ENCODE measurements around the gene ELSPBP1. TPM values are rescaled to one million over a fixed set of nuclear protein-coding genes. Genes with fewer than 3 reads are reported as not detected.
"Not testable (repeated sequence)": the region's sequence is repeated elsewhere in the genome, so short reads cannot be mapped to it uniquely, and the experiment has no call there.

ELSPBP1 gene
- total RNA-seq, 1 experiment from 2014 or later, result not detected

- DNase-seq, result no peak
- H3K4me1 Mint-ChIP-seq (ENCODE audit: low read depth, unreplicated experiment), result no peaks in the 10 kb centered on the region
- TF ChIP-seq, protein P1, sequence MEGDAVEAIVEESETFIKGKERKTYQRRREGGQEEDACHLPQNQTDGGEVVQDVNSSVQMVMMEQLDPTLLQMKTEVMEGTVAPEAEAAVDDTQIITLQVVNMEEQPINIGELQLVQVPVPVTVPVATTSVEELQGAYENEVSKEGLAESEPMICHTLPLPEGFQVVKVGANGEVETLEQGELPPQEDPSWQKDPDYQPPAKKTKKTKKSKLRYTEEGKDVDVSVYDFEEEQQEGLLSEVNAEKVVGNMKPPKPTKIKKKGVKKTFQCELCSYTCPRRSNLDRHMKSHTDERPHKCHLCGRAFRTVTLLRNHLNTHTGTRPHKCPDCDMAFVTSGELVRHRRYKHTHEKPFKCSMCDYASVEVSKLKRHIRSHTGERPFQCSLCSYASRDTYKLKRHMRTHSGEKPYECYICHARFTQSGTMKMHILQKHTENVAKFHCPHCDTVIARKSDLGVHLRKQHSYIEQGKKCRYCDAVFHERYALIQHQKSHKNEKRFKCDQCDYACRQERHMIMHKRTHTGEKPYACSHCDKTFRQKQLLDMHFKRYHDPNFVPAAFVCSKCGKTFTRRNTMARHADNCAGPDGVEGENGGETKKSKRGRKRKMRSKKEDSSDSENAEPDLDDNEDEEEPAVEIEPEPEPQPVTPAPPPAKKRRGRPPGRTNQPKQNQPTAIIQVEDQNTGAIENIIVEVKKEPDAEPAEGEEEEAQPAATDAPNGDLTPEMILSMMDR (IDR thresholded peaks at IDR 0.05; ENCODE audit: unreplicated experiment), result no peak
- no peak overlapping the region for H3K27ac Mint-ChIP-seq (ENCODE audit: unreplicated experiment)
- H3K27me3 Mint-ChIP-seq (ENCODE audit: unreplicated experiment), result peaks cover 73% of the 10 kb centered on the region
- no TSS peak for BruUV-seq (replicated peaks)
- intact Hi-C loops (cut with micrococcal nuclease; ENCODE audit: unreplicated experiment), result no loop called here
- no peaks in the 10 kb centered on the region for H3K9me3 Mint-ChIP-seq (ENCODE audit: low read depth, unreplicated experiment)
- H3K36me3 Mint-ChIP-seq (ENCODE audit: insufficient read depth, unreplicated experiment), result no peaks in the 10 kb centered on the region
- CTCF ChIA-PET, result interaction anchor here (0.6 kb wide), 1 partner anchor 514 kb away, joined by 3 read pairs; no protein-coding TSS in a partner anchor
- no peak overlapping the region for H3K4me3 Mint-ChIP-seq (ENCODE audit: low read depth, unreplicated experiment)
Observed at GRCh38 chr19:48061401-48062344, 67.2 kb downstream of the ELSPBP1 start.

DNA sequence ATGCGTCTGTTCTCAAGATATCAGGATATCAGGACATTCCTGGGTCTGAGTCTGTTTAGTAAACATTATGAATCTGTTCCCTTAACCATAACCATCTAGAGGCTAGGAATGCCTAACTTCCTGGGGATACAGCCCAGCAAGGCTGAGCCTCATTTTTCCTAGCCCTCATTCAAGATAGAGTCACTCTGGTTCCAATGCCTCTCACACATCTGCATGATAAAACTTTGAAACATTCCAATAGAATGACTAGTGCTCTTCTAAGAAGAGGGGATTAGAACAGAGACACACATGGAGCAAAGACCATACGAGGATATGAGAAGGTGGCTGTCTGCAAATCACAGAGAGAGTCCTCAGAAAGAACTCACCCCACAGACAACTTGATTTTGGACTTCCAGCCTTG is 70.1 kb downstream of the ELSPBP1 start:
- H3K27me3 Mint-ChIP-seq (ENCODE audit: unreplicated experiment), result peaks cover 77% of the 10 kb centered on the region
- TF ChIP-seq, protein P1 (IDR thresholded peaks at IDR 0.05; ENCODE audit: unreplicated experiment), result no peak
- H3K27ac Mint-ChIP-seq (ENCODE audit: unreplicated experiment), result no peak overlapping the region
- intact Hi-C loops (cut with micrococcal nuclease; ENCODE audit: unreplicated experiment), result no loop called here
- BruUV-seq (replicated peaks), result no TSS peak
- no peak overlapping the region for H3K4me3 Mint-ChIP-seq (ENCODE audit: low read depth, unreplicated experiment)
- H3K4me1 Mint-ChIP-seq (ENCODE audit: low read depth, unreplicated experiment), result no peaks in the 10 kb centered on the region
- CTCF ChIA-PET, result no interaction called here
- H3K9me3 Mint-ChIP-seq (ENCODE audit: low read depth, unreplicated experiment), result no peaks in the 10 kb centered on the region
- DNase-seq, result no peak
- H3K36me3 Mint-ChIP-seq (ENCODE audit: insufficient read depth, unreplicated experiment), result no peaks in the 10 kb centered on the region

DNA sequence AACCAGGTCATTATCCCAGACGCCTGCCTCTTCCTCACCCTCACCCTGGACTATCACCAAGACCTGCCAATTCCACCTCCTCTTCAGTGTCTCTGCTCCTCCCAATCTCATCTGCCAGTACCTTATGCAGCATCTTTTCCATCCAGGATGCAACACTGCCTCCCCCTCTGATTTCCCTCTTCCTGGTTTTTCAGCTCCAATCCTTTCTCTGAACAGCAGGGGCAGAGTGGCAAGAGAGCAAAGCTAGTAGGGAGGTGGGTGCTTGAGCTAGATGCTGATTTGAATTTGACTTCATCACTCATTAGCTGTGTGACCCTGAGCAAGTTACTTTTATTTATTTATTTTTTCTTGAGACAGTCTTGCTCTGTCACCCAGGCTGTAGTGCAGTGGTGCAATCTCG is 75.0 kb downstream of the ELSPBP1 start:
- Mint-ChIP-seq H3K27ac (ENCODE audit: unreplicated experiment) (no peak overlapping the region), H3K4me3 (ENCODE audit: low read depth, unreplicated experiment) (no peak overlapping the region), H3K36me3 (ENCODE audit: insufficient read depth, unreplicated experiment) (no peaks in the 10 kb centered on the region), H3K4me1 (ENCODE audit: low read depth, unreplicated experiment) (no peaks in the 10 kb centered on the region), H3K9me3 (ENCODE audit: low read depth, unreplicated experiment) (no peaks in the 10 kb centered on the region), H3K27me3 (ENCODE audit: unreplicated experiment) (peaks cover 64% of the 10 kb centered on the region)
- intact Hi-C loops (cut with micrococcal nuclease; ENCODE audit: unreplicated experiment), result no loop called here
- BruUV-seq (replicated peaks), result no TSS peak
- no peak for DNase-seq
- TF ChIP-seq, protein P1 (IDR thresholded peaks at IDR 0.05; ENCODE audit: unreplicated experiment), result no peak
- CTCF ChIA-PET, result no interaction called here

DNA sequence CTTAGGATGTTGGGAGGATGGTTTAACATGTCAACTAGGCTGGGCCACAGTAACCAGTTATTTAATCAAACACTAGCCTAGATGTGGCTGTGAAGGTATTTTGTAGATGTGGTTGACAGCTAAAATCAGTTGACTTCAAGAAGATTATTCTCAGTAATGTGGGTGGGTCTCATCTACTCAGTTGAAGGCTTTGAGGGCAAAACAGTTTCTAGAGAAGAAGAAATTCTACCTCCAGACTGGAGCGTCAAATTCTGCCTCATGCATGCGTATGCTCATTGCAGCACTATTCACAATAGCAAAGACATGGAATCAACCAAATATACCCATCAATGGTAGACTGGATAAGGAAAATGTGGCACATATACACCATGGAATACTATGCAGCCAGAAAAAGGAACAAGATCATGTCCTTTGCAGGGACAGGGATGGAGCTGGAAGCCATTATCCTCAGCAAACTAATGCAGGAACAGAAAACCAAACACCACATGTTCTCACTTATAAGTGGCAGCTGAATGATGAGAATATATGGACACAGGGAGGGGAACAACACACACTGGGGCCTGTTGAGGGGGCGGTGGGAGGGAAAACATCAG is 75.8 kb downstream of the ELSPBP1 start:
- H3K36me3 Mint-ChIP-seq (ENCODE audit: insufficient read depth, unreplicated experiment); H3K27ac Mint-ChIP-seq (ENCODE audit: unreplicated experiment); H3K9me3 Mint-ChIP-seq (ENCODE audit: low read depth, unreplicated experiment); DNase-seq; H3K4me1 Mint-ChIP-seq (ENCODE audit: low read depth, unreplicated experiment); H3K4me3 Mint-ChIP-seq (ENCODE audit: low read depth, unreplicated experiment); intact Hi-C loops (cut with micrococcal nuclease; ENCODE audit: unreplicated experiment); BruUV-seq (replicated peaks): not testable (repeated sequence)
- peaks cover 64% of the 10 kb centered on the region for H3K27me3 Mint-ChIP-seq (ENCODE audit: unreplicated experiment)
- CTCF ChIA-PET, result interaction anchor here (0.6 kb wide), 1 partner anchor 349 kb away, joined by 4 read pairs; no protein-coding TSS in a partner anchor

Other genes with a start within 250 kb of the ELSPBP1 start
- gene NOP53, start 249.1 kb upstream of the ELSPBP1 start, total RNA-seq (2022), result 193 and 222 TPM in 2 replicates
- 466 and 506 TPM in 2 replicates for gene SELENOW, start 215.9 kb upstream of the ELSPBP1 start, total RNA-seq (2022)
- gene TPRX1, start 190.1 kb upstream of the ELSPBP1 start, total RNA-seq (2022), result not detected in 2 replicates
- gene CRX, start 172.7 kb upstream of the ELSPBP1 start, total RNA-seq (2022), result not detected in 2 replicates
- gene TPRX2, start 135.4 kb upstream of the ELSPBP1 start, total RNA-seq (2022), result not detected in 2 replicates
- gene SULT2A1, start 108.3 kb upstream of the ELSPBP1 start, total RNA-seq (2022), result not detected in 2 replicates
- gene BSPH1, start 2.5 kb upstream of the ELSPBP1 start, total RNA-seq (2022), result not detected in 2 replicates
- not detected in 2 replicates for gene CABP5, start 49.4 kb downstream of the ELSPBP1 start, total RNA-seq (2022)
- 4.2 and 7.7 TPM in 2 replicates for gene PLA2G4C, start 116.2 kb downstream of the ELSPBP1 start, total RNA-seq (2022)
- gene LIG1, start 175.7 kb downstream of the ELSPBP1 start, total RNA-seq (2022), result 99.3 and 99.4 TPM in 2 replicates
- 16.4 and 17.4 TPM in 2 replicates for gene ZSWIM9, start 176.0 kb downstream of the ELSPBP1 start, total RNA-seq (2022)

Measured in Calu3 (cell line).